WERI-Rb-1 (cell line): Measurements from ENCODE around the gene NEBL.

ENCODE experiments used
- DNase-seq: peaks from one replicate; pipeline ENCODE4 v3.0.0-alpha.2; 2020
- H3K27ac ChIP-seq: fragments of 250-450 bp; sonication (Bioruptor Pico); 2 replicates; pipeline ENCODE4 v1.5.1; 2020; ENCODE audit warnings: mild to moderate bottlenecking, moderate library complexity
- H3K27me3 ChIP-seq: fragments of 250-450 bp; sonication (Bioruptor Pico); 2 replicates; pipeline ENCODE4 v1.5.1; 2021; ENCODE audit warnings: mild to moderate bottlenecking, low read depth, moderate library complexity; ENCODE audit not compliant: insufficient read depth, severe bottlenecking
- H3K36me3 ChIP-seq: fragments of 250-450 bp; sonication (Bioruptor Pico); 2 replicates; pipeline ENCODE4 v1.5.1; 2020; ENCODE audit warnings: mild to moderate bottlenecking, moderate library complexity
- H3K4me3 ChIP-seq: 2 replicates; pipeline ENCODE4 v1.5.1; 2011; ENCODE audit warnings: low read depth, mild to moderate bottlenecking, control low read depth, low read length
- H3K9me3 ChIP-seq: fragments of 250-450 bp; sonication (Bioruptor Pico); 2 replicates; pipeline ENCODE4 v1.5.1; 2021; ENCODE audit warnings: mild to moderate bottlenecking, moderate library complexity; ENCODE audit not compliant: severe bottlenecking
- CTCF ChIP-seq: IDR thresholded peaks from 2 replicates; pipeline ENCODE4 v1.5.1; 2011; ENCODE audit warnings: low read depth, mild to moderate bottlenecking, control low read depth, inconsistent platforms, low read length

The NEBL gene

GRCh38 chr10:20817646-20818045 lies 79.5 kb downstream of the NEBL start:
- no peaks in the 10 kb centered on the region for H3K27me3 ChIP-seq
- H3K9me3 ChIP-seq: no peaks in the 10 kb centered on the region
- no peak for DNase-seq
- no peak overlapping the region for H3K4me3 ChIP-seq
- H3K27ac ChIP-seq: no peak overlapping the region
- no peak for TF ChIP-seq CTCF
- H3K36me3 ChIP-seq: no peaks in the 10 kb centered on the region

- Histone ChIP-seq H3K9me3 (no peaks in the 10 kb centered on the region), H3K36me3 (no peaks in the 10 kb centered on the region), H3K27me3 (no peaks in the 10 kb centered on the region), H3K4me3 (no peak overlapping the region), H3K27ac (no peak overlapping the region)
- no peak for DNase-seq
- no peak for TF ChIP-seq CTCF
These were observed 80.0 kb downstream of the NEBL start for GRCh38 chr10:20817116-20817515.

GRCh38 chr10:20814116-20814515 lies 83.0 kb downstream of the NEBL start:
- Histone ChIP-seq H3K4me3 (no peak overlapping the region), H3K36me3 (no peaks in the 10 kb centered on the region), H3K27ac (no peak overlapping the region), H3K9me3 (no peaks in the 10 kb centered on the region), H3K27me3 (no peaks in the 10 kb centered on the region)
- no peak for DNase-seq
- TF ChIP-seq CTCF: no peak

GRCh38 chr10:20811131-20811530 lies 86.0 kb downstream of the NEBL start:
- Histone ChIP-seq H3K27me3 (no peaks in the 10 kb centered on the region), H3K4me3 (no peak overlapping the region), H3K9me3 (no peaks in the 10 kb centered on the region), H3K27ac (no peak overlapping the region), H3K36me3 (no peaks in the 10 kb centered on the region)
- DNase-seq: no peak
- no peak for TF ChIP-seq CTCF

GRCh38 chr10:20809631-20810030 lies 87.5 kb downstream of the NEBL start:
- H3K4me3 ChIP-seq: no peak overlapping the region
- H3K27me3 ChIP-seq: no peaks in the 10 kb centered on the region
- no peak for DNase-seq
- no peak for TF ChIP-seq CTCF
- no peaks in the 10 kb centered on the region for H3K36me3 ChIP-seq
- H3K9me3 ChIP-seq: no peaks in the 10 kb centered on the region
- H3K27ac ChIP-seq: no peak overlapping the region

- H3K27ac ChIP-seq: no peak overlapping the region
- H3K36me3 ChIP-seq: no peaks in the 10 kb centered on the region
- H3K27me3 ChIP-seq: no peaks in the 10 kb centered on the region
- H3K4me3 ChIP-seq: no peak overlapping the region
- no peak for DNase-seq
- TF ChIP-seq CTCF: no peak
- no peaks in the 10 kb centered on the region for H3K9me3 ChIP-seq
These were observed 90.6 kb downstream of the NEBL start for GRCh38 chr10:20806487-20806886.
